Stimulated activated naive CD4-positive, alpha-beta T cell treated with Interleukin-2 at 50 U/mL for 16 hours (primary cell): ENCODE results near the gene TMCC2.
A peak's percentile ranks its signal among the peaks of the same experiment; 100 is the strongest.
"Not testable (repeated sequence)": the region's sequence is repeated elsewhere in the genome, so short reads cannot be mapped to it uniquely, and the experiment has no call there.

Source experiments
- DNase-seq: peaks from one replicate; lab custom pipeline; 2025; lab: John Stamatoyannopoulos, UW

Gene TMCC2

DNA sequence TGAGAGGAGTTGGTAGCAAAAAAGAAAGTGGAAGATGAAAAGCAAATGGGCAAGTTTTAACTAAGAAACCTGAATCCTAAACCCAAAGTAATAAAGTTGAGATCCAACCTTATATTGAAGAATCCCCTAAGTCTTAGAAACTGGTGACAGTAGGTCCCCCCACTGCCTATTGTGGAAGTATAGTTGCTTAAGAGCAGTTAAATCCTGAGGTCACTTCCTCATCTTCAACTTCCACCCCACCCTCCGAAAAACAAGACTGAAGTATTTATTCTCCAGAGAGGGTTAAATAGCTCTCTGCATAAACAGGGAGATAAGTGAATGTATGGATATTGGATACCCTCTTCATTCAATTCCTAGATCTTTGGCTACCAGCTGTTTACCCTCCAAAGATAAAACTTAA, 13.0 kb upstream of the TMCC2 start:
- no peak for DNase-seq

DNA sequence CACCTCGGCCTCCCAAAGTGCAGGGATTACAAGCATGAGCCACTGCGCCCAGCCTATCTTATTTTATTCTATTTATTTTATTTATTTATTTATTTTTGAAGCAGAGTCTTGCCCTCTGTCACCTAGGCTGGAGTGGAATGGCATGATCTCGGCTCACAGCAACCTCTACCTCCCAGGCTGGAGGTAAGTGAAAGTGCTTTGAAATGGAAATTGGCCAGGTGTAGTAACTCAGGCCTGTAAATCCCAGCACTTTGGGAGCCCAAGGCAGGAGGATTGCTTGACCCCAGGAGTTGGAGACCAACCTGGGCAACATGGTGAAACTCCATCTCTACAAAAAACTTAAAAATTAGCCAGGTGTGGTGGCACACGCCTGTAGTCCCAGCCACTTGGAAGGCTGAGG, 11.2 kb upstream of the TMCC2 start:
- DNase-seq: no peak

DNA sequence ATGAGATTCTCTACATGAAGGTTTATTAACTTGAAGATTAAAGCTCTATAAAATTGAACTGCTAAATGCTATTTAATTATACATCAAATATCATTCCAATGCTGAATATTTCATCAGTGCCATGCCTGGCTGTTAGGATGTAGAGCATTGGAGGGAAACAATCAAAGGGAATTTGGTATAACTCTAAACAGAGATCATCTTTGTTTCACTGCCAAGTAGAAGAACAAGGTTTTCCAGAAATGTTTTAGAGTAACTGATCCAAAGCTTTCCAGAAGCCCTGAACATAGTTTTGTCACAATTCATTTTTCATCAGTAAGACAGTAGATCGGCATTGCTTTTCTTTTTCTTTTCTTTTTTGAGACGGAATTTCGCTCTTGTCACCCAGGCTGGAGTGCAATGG, 10.3 kb upstream of the TMCC2 start:
- DNase-seq: no peak

DNA sequence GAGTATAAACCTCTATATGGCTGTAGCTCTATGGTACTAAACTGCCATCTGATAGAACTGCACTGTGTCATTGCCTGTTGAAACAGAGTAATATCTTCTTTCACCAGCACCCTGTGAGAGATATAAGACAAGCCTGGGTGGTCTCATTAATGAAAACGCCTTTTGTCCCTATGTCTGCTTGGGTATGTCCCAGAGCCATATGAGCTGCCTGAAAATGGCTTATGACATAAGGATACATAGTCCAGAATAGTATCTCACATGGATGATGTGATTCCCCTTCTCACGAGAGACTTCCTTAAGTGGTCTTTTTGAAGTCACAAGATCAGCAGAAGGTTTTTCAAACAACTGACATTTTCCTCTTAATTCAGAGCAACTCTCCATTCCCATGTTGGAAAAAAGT, 7.3 kb upstream of the TMCC2 start:
- no peak for DNase-seq

DNA sequence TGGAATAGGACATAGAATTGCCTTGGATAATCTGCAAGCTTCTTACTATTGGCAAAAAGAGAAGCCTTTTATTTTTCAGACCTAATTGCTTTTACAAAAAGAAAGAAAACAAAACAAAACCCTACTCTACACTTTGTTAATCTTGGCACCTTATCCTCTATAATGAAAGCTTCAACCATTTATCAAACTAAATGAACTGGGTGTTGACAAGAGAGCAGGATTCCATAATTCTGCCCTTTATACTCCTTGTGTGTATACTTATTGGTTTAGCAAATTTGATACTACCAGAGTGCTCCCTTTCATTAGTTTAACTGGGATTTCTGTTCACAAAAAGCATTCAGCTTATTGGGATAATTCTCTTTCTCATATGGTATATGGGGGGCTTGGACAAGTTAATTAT, 3.0 kb upstream of the TMCC2 start:
- DNase-seq: no peak

DNA sequence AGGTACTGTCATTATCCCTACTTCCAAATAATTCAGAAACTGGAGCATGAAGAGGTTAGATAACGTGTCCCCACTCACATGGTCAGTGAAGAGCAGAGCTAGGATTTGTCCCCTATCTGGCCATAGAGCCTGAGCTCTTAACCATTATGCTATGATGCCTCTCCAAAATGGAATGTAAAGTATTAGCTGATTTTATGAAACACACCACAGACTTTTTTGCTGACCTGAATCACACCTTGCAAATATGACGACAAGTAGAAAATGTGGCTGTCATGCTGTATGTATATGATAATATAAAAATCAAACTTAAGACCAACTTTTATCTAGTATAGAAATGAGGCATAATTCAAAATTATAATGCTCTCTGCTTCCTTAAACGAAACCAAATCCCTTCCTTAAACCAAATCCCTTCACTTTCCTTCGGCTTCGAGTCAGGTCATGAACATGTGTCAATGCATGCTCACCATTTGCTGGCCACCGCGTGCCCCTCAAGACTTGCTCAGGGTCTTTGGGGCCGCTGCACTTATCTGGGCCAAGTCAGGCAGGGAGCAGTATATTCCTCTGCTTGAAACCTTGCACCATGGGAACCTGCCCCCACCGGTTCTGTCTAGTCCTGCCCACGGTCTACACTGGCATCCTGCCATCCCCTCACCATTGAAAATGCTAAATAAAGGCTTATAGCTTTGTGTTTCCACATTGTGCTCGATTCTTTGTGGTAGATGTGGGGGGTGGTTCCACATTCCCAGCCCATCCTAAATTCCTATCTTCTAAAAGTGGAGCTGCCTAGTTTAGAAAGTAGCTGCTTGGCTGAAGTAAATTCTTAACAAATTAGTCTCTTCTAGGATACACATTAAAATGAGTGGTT, 1.6 kb upstream of the TMCC2 start:
- no peak for DNase-seq

DNA sequence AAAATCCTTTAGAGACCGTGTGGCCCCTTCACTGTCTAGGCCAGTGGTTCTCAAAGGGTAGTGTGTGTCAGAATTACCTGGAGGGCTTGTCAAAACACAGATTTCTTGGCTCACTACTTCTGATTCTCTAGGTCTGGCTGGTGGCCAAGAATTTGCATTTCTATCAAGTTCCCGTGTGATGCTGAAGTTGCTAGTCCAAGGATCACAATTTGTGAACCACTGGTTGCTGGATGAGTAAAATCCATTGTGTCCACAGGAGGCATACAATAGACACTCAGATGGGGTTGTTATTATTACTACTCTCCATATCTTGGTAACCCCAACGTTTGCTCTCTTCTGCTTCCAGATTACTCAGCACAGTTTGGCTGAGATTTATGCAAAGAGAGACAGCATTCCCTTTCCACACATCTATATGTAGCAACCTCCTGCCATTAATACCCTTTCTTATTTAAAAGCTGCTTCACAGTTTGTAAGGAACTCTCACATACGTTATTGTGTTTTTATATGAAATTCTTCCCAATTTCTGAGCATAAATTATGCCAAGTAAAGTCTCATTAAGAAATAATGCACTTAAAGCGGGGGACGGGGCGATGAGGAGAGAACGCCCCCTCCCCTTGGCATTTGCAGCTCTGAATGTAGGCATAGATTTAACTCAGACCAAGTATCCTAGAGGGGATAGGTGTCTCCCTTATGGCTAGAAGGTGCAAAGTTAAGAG, 720 bp upstream of the TMCC2 start:
- no peak for DNase-seq

DNA sequence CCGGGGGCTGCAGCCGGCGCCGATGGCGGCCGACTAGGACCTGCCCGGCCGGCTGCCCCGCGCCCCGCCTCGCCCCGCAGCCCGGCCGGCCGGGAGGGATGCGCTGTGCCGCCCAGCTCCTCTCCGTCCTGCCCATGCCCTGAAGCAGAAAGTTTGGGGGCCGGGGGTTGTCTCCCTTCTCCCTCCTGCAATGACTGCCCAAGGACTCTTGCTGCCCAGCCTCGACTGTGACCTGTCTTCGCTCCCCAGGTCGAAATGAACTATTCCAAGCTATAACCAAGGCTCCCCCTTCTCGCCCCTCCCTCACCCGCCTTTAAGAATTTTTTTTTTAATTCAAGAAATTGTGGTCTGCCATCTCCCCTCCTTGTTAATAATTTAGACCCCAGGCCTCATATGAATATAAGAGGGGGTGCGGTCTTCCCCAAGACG, 361 bp downstream of the TMCC2 start:
- DNase-seq: no peak

DNA sequence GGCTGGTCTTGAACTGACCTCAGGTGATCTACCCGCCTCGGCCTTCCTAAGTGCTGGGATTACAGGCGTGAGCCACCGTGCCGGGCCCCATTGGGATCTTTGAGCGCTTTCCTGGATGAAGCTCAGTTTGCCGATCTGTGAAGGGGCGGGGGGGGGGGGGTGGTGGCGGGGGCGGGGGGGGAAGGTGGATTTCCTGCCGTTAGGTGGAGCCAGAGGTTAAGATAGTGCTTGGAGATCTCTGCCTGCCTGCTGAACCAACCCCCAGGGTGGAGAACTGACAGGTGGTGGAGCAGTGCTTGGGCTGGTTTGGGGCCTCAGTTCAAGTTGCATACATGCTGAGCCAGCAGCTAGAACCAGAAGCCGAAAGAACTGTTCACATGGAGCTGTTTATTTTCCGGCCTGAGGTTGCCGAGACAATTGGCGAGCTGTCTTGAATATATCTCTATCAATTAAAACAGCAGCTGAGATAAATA, 1.7 kb downstream of the TMCC2 start:
- DNase-seq: peak; percentile 65

DNA sequence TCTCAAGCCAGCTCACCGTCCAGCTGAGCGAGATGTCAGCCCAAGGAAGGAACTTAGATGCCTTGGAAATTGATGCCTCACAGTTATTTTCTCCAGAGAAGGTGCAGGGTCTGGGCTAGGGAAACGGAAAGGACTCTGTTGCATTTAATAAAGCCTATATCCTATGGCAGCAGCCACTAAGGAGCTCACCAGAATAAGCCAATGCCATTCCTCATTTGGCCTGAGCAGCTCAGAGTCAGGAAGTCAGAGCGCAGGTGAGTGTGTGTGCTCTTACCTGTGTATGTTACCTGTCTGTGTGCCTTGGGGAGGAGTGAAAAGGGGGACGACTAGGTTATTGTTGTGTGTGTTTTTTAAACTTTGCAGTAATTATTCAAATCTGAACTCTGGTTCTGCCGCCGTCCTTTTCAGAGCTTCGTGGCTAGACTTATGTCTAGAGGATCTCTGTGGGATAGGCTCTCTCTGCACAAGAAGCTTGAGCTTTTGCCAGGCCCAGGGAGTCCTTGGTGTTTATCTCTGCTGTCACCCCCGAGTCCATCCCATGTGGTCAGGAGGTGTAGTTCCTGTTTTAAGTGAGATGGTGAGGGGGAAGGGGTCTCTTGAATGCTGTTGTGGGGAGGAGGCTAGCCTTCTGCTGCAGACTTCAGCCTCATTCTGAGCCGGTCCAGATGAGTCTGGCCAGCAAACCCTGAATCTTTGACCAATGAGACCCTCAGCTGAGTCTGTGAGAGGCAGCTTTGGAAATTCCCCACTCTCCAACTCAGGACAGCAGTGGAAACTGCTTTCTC, 2.4 kb downstream of the TMCC2 start:
- no peak for DNase-seq

DNA sequence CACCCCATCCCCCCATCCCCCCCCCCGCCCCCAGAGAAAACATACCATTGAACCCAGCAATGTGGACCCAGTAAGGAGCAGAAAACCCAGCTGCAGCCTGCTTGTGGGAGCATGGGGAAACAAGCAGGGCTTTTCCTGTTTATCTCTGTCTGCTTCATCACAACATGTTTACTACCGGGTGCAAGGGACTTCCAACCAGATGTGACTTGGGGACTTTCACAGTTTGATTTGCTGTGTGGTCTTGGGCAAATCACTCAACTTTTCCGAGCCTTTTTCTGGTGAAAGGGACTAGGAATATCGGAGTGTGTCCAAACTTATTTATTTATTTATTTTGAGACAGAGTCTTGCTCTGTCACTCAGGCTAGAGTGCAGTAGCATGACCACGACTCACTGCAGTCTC, 3.2 kb downstream of the TMCC2 start:
- no peak for DNase-seq

DNA sequence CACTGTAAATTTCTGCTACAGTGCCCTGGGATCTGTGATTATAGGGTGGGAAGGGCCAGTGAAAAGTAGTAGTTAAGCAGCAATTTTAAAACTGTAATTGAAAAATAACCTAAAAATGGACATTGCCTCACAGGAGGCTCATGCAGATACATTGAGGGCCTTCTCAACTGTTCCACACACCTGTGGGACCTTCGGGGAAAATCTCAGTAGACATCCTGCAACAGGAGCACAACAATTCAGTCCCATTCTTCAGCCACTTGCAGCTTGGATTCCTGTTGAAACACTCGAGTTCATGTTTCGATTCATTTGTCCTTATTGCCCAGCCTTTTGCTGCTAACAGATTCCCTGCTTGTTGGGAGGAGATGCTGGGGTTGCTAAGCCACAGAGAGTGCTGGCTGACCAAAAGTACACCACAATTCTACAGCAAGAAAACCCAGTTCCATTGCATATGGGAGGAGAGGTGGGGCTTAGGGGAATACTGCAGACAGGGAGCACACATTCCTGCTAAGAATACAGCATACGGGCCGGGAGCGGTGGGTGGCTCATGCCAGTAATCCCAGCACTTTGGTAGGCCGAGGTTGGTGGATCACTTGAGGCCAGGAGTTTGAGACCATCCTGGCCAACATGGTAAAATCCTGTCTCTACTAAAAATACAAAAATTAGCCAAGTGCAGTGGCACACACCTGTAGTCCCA, 4.5 kb downstream of the TMCC2 start:
- no peak for DNase-seq

DNA sequence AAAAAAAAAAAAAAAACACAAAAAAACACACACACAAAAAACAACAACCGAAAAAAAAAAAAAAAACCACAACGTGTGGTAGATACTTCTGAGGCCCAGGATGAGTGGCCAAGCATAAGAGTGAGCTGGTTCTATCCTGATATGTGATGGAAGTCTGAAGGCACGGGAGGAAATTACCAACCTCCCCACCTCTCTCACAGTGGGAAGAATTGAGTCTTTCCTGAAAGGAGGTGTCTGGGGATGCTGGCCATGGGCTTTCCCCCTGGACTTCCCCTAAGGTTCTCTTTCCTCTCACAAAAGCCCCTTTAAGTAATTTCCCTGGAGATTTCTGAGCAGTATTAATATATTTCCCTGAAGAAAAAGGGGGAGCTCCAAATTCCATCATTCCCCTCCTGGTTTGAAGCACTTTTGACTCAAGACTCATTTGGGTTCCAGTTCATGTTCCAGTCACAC, 5.2 kb downstream of the TMCC2 start:
- DNase-seq: no peak

DNA sequence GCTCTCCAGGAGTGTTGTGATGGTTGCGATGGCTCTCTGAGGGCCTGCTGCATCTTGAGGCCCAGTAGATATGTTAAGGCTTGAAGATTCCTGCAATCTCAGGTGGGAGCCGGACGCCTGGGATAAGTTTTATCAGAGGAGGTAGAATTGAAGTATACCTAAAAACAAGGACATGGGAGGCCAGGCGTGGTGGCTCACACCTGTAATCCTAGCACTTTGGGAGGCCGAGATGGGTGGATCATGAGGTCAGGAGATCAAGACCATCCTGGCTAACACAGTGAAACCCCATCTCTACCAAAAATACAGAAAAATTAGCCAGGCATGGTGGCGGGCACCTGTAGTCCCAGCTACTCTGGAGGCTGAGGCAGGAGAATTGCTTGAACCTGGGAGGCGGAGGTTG, 6.2 kb downstream of the TMCC2 start:
- not testable (repeated sequence) for DNase-seq

DNA sequence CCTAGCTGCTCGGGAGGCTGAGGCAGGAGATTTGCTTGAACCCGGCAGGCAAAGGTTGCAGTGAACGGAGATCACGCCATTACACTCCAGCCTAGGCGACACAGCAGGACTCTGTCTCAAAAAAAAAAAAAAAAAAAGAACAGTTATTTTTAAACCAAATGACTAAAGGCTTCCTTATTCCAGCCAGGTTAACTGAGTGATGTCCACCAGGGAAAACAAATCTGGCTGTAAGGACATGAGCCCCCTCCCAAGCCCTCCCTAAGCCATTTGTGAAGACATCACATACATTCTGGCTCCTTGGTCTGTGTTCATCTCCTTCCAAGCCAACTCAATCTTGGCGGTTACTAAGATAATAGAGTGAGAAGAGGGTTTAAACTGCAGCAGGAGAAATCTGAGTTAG, 8.2 kb downstream of the TMCC2 start:
- DNase-seq: no peak

DNA sequence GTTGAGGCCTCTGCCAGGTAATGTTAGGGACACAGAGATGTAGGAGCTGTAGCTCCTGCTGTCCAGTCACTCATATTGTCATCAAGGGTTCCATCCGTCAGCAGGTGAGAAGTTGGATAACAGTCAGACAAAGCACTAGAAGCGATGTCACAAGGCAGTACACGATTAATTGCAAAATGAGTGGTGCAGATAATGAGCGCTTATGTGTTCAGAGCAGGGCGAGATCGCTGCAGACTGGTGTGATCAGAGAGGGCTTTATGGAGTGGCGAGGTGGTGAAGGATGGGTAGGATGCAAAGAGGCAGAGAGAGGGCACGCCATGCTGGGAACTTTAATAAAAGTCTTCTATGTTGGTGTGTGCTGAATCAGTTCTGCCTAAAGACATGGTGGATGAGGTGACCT, 8.8 kb downstream of the TMCC2 start:
- no peak for DNase-seq

DNA sequence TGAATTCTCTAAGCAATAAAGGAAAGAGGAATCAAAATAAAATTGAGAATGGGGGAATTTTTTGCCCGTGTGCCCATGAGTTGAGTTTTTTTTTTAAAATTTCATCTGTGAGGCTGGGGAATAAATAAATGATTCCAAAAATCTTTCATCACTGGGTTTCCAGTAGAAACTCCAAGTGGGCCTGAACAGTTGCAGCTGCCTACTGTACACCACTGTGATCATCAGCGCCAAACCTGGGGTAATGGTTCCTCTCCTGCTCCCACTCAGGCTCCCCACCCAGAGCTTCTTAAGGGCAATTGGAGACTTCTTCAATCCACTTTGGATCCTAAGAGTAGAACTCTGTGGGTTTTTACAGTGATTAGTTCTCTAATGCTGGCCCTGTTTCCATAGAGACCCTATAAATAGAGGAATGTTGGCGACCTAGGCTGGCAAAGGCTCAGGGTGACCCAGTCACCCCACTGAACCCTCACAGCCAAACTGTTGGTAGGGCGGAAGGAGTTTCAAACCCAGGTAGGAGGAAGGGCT, 9.3 kb downstream of the TMCC2 start:
- no peak for DNase-seq

DNA sequence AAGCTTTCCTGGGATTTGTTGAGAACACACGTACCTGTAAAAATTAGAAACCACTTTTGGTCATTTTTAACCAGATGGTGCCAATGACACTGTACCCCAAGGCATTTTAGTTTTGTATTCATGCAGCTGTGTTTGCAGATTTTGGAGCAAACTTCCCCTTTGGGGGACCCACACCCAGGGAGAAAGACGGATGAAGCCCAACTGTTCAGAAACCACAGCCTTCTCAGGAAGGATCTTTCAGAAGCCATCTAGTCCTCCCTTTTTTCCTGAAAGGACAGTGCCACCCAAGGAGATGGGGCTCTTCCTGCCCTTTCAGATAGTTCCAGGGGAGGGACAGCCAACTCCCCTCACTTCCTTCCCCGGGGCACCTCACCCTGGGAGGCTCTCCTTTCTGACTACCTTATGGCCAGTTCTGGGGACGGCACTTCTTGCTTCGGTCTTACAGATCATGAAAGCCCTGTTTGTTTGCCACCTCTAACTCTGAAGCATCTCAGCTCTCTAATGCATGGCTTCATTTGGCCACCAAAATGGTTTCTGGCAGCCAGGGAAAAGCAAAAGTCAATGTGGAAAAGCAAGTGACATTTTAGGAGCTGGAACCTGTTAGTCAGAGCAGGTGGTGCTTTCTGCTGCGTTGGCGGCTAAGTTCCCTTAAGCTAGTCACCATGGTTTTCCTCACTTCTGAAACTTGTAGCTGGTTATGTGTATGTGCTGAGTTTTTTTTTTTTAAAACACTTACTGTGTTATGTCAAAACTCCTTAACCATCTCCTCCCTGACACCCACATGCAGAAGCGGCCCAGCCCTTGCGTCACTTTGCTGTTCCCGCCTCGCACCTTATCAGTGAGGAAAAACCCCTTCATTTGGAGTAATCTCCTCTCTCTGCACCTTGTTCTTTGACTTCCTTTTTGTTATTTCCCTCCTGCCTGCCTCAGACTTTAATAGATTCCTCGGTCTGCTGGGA, 10.1 kb downstream of the TMCC2 start:
- DNase-seq: peak; percentile 49

DNA sequence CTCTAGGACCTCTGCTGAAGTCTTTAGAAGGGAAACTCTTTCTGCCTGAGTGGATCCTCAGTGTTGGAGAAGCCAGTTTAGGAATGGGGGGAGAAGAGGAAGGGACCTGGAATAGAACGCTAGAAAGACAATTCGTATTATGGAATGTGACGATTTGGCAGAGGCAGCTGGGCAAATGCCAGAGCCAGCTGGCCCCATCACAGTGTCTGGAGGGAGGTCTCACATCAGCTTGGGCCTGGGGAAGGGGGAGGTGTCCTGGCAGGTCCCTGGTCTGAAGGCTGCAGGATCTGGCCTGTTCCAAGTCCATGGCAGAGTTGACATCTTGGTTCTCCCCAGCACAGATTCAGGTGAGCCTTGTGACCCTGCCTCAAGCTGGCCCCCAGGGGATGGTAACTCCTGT, 11.3 kb downstream of the TMCC2 start:
- no peak for DNase-seq

DNA sequence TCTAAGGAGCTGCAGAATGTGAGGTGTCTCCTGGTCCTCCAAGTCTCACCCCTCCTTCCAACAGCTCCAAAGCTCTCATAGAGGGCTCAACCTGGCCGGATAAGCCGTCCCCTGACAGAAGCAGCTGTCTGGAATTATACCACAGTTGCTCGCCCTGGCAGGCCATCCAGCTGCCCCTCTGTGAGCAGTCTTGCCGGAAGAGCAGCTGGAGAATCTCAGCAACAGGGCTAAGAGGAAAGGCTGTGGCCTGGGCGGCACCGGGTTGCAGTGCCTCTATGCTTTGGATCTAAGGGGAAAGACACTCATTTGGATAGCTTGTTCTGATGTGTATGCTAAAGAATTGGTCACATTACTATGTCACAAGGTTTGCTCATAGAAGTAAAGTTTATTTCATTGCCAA, 12.4 kb downstream of the TMCC2 start:
- DNase-seq: no peak

DNA sequence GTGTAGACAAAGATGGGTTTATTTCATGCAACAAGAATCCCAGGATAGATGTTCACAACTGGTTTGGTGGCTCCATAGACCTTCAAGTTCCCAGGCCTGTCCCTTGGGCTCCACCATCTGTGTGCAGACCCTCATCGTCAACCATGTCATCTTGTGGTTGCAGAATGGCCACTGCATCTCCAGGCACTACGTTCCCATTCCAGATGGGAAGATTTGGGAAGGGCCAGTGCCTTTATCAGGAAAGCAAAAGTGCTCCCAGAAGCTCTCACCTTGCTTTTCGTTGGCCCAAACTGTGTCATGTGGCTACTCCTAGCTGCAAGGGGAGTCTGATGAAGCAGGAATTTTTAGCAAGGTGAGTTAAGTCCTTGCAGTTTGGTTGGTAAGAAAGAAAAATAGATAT, 12.8 kb downstream of the TMCC2 start:
- DNase-seq: no peak
